ENCODE data around the gene RAD21L1.

RAD21L1 gene

DNA sequence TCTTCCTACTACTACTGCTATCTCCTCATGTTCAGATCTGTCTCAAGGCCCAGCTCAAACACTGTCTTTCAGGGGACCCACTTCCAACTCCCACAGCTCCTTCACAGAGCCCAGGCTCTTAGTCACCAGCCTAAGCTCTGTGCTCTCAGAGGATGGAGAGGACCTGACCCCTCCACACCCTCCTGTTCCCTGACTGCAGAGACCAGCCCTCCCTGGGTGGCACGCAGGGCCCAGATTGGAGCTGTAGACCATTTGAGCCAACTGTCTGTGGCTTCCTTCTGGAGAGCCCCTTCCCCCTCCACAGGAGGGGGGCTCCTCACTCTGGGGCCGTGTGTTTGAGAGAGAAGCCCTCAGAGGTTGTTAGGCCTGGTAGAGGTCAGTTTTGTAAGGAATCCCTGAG is 50.1 kb downstream of the RAD21L1 start:
- H3K27ac ChIP-seq (ENCODE audit: low read length) = no peak overlapping the region
- no peaks in the 10 kb centered on the region for H3K36me3 ChIP-seq (ENCODE audit: control insufficient read depth in 1 of 2, insufficient read depth in 2 of 2, low read length in 2 of 2)
- H3K9me3 ChIP-seq (ENCODE audit: control insufficient read depth in 1 of 2, low read length in 2 of 2) = no peaks in the 10 kb centered on the region
- peaks cover 0 to 5% of the 10 kb centered on the region in 2 donors for H3K4me1 ChIP-seq (ENCODE audit: control insufficient read depth in 1 of 2, insufficient read depth in 2 of 2, low read length in 2 of 2)
- H3K27me3 ChIP-seq (ENCODE audit: low read depth, low read length) = no peaks in the 10 kb centered on the region
- H3K4me3 ChIP-seq (ENCODE audit: low read depth in 1 of 2, low read length in 2 of 2) = no peak overlapping the region

DNA sequence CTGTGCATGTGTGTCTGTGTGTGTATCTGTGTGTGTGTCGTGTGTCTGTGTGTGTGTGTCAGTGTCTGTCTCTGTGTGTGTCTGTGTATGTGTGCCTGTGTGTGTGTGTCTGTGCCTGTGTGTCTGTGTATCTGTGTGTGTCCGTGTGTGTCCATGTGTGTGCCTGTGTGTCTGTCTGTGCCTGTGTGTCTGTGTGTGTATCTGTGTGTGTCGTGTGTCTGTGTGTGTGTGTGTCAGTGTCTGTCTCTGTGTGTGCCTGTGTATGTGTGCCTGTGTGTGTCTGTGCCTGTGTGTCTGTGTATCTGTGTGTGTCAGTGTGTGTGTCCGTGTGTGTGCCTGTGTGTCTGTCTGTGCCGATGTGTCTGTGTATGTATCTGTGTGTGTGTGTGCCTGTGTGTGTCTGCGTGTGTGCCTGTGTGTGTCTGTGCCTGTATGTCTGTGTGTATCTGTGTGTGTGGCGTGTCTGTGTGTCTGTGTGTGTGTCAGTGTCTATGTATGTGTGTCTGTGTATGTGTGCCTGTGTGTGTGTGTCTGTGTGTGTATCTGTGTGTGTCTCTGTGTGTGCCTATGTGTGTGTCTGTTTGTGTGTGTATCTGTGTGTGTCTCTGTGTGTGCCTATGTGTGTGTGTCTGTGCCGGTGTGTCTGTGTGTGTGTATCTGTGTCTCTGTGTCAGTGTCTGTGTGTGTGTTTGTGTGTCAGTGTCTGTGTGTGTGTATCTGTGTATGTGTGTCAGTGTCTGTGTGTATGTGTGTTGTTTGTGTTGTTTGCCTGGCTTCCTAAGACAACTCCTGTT is 51.9 kb downstream of the RAD21L1 start:
- Histone ChIP-seq H3K36me3 (ENCODE audit: control insufficient read depth in 1 of 2, insufficient read depth in 2 of 2, low read length in 2 of 2) (no peaks in the 10 kb centered on the region), H3K27ac (ENCODE audit: low read length) (no peak overlapping the region), H3K9me3 (ENCODE audit: control insufficient read depth in 1 of 2, low read length in 2 of 2) (no peaks in the 10 kb centered on the region), H3K4me1 (ENCODE audit: control insufficient read depth in 1 of 2, insufficient read depth in 2 of 2, low read length in 2 of 2) (peaks cover 0 to 8% of the 10 kb centered on the region in 2 donors), H3K4me3 (ENCODE audit: low read depth in 1 of 2, low read length in 2 of 2) (no peak overlapping the region), H3K27me3 (ENCODE audit: low read depth, low read length) (no peaks in the 10 kb centered on the region)

DNA sequence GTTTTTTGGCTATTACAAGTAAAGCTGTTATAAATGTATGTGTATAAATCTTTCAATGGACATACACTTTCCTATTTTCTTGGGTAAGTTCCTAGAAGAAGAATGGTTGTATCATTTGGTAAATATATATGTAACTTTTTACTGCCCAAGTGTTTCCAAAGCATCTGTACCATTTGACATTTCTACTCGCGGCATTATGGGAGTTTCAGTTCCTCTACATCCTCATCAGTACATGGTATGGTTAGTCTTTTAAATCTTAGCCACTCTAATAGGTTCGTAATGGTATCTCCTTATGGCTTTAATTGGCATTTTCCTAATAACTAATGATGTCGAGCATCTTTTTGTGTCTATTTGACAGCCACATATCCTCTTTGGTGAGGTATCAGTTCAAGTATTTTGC is 53.1 kb downstream of the RAD21L1 start:
- H3K4me1 ChIP-seq (ENCODE audit: control insufficient read depth in 1 of 2, insufficient read depth in 2 of 2, low read length in 2 of 2) = peaks cover 0 to 16% of the 10 kb centered on the region in 2 donors
- H3K27me3 ChIP-seq (ENCODE audit: low read depth, low read length) = no peaks in the 10 kb centered on the region
- no peaks in the 10 kb centered on the region for H3K9me3 ChIP-seq (ENCODE audit: control insufficient read depth in 1 of 2, low read length in 2 of 2)
- no peak overlapping the region for H3K4me3 ChIP-seq (ENCODE audit: low read depth in 1 of 2, low read length in 2 of 2)
- H3K27ac ChIP-seq (ENCODE audit: low read length) = no peak overlapping the region
- H3K36me3 ChIP-seq (ENCODE audit: control insufficient read depth in 1 of 2, insufficient read depth in 2 of 2, low read length in 2 of 2) = no peaks in the 10 kb centered on the region

DNA sequence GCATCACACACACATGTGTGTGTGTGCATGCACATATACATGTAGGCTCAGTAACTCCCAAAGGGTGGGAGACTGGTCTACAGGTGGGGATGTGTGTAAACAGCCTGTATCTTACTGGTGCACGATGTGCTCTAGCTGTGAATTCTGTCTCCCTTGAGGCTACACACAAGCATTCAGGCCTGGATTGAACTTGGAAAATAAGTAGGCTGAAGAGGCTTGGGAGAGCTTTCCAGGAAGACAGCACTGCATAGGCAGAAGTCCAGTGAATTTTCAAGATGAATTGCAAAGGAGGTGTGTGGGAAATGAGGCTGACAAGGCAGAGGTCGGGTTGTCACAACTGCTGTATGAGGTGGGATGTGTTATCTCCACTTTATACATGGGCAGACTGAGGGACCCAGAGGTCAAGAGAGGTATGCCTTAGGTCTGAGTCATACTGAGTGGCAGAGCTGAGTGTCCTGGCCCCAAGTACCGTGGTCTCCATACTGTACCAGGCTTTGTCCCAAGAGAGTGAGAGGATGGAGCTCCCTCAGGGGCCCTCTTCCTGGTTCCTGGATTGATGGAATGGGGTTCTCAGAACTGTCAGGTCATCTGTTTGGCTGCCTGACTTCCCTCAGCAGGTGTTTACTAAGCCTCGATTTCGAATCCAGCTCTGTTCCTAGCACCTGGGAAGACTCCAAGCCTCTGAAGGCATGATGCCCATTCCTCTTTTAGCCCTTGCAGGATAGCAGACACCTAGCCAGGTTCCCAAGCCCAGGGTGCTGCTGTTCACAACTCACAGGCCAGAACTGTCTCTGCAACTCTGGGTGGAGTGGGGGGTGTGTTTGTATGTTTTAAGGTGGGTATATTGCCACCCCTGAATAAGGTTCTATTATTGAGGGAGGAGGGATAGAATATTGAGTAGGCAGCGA is 54.6 kb downstream of the RAD21L1 start:
- H3K27ac ChIP-seq (ENCODE audit: low read length) = peak overlapping the region; percentile 1
- H3K27me3 ChIP-seq (ENCODE audit: low read depth, low read length) = no peaks in the 10 kb centered on the region
- H3K9me3 ChIP-seq (ENCODE audit: control insufficient read depth in 1 of 2, low read length in 2 of 2) = no peaks in the 10 kb centered on the region
- H3K4me1 ChIP-seq (ENCODE audit: control insufficient read depth in 1 of 2, insufficient read depth in 2 of 2, low read length in 2 of 2) = peaks cover 0 to 26% of the 10 kb centered on the region in 2 donors
- H3K36me3 ChIP-seq (ENCODE audit: control insufficient read depth in 1 of 2, insufficient read depth in 2 of 2, low read length in 2 of 2) = no peaks in the 10 kb centered on the region
- no peak overlapping the region for H3K4me3 ChIP-seq (ENCODE audit: low read depth in 1 of 2, low read length in 2 of 2)

DNA sequence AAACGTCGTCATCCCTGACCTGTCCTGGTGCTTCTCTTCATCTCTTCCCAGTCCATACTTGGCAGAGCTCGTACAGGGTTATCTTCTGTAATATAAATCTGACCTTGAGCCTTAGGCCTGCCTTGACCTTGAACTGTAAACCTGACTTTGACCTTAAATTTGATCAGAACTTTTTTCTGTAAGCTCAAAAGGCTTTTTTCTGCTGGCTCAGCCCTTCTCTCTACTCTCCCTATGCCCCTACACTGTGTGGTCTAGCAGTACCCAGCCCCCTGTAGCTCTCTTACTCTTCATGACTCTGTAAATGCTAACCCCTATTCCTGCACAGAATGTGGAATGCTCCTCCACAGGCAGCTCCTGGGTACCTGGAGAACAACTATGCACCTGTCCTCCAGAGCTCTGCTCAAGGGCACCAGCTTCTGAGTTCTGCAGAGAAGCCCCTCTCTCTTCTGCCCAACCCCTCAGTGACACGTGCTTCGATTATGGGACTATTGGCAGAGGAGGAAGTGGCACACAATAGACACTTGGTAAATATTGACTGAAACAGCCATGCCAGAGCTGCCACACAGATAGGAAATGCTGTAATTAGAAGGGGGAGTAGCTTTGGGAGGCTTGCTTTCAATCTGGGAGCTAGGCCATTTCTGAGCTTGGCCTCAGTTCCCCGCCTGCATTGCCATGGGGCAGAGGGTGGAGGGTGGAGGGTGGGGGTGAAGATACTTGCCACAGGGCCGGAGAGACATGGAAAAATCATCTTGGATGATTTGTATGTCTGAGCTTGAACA is 55.6 kb downstream of the RAD21L1 start:
- no peaks in the 10 kb centered on the region for H3K9me3 ChIP-seq (ENCODE audit: control insufficient read depth in 1 of 2, low read length in 2 of 2)
- no peak overlapping the region for H3K4me3 ChIP-seq (ENCODE audit: low read depth in 1 of 2, low read length in 2 of 2)
- peak overlapping the region; percentile 1 for H3K27ac ChIP-seq (ENCODE audit: low read length)
- no peaks in the 10 kb centered on the region for H3K36me3 ChIP-seq (ENCODE audit: control insufficient read depth in 1 of 2, insufficient read depth in 2 of 2, low read length in 2 of 2)
- peaks cover 0 to 30% of the 10 kb centered on the region in 2 donors for H3K4me1 ChIP-seq (ENCODE audit: control insufficient read depth in 1 of 2, insufficient read depth in 2 of 2, low read length in 2 of 2)
- H3K27me3 ChIP-seq (ENCODE audit: low read depth, low read length) = no peaks in the 10 kb centered on the region

DNA sequence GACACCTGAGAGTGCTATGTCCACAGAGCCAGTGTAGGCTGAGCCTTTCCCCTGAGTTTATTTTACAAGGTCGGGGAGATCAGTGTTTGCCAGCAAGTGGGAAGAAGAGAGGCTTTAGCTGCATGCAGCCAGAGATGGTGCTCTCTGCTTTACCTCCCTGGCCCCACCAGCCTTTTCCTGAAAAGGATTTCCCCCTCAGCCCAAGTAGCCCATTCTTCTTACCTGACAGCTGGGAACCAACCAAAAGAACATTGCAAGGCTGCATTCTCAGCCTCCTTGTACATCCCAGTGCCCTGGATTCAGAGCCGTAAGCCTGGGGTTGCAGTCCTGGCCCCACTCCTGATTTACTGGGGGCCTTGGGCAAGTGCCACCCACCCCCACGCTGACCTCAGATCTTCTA is 57.1 kb downstream of the RAD21L1 start:
- Histone ChIP-seq H3K27me3 (ENCODE audit: low read depth, low read length) (no peaks in the 10 kb centered on the region), H3K4me3 (ENCODE audit: low read depth in 1 of 2, low read length in 2 of 2) (no peak overlapping the region), H3K9me3 (ENCODE audit: control insufficient read depth in 1 of 2, low read length in 2 of 2) (no peaks in the 10 kb centered on the region), H3K27ac (ENCODE audit: low read length) (no peak overlapping the region), H3K36me3 (ENCODE audit: control insufficient read depth in 1 of 2, insufficient read depth in 2 of 2, low read length in 2 of 2) (no peaks in the 10 kb centered on the region), H3K4me1 (ENCODE audit: control insufficient read depth in 1 of 2, insufficient read depth in 2 of 2, low read length in 2 of 2) (peaks cover 0 to 32% of the 10 kb centered on the region in 2 donors)

DNA sequence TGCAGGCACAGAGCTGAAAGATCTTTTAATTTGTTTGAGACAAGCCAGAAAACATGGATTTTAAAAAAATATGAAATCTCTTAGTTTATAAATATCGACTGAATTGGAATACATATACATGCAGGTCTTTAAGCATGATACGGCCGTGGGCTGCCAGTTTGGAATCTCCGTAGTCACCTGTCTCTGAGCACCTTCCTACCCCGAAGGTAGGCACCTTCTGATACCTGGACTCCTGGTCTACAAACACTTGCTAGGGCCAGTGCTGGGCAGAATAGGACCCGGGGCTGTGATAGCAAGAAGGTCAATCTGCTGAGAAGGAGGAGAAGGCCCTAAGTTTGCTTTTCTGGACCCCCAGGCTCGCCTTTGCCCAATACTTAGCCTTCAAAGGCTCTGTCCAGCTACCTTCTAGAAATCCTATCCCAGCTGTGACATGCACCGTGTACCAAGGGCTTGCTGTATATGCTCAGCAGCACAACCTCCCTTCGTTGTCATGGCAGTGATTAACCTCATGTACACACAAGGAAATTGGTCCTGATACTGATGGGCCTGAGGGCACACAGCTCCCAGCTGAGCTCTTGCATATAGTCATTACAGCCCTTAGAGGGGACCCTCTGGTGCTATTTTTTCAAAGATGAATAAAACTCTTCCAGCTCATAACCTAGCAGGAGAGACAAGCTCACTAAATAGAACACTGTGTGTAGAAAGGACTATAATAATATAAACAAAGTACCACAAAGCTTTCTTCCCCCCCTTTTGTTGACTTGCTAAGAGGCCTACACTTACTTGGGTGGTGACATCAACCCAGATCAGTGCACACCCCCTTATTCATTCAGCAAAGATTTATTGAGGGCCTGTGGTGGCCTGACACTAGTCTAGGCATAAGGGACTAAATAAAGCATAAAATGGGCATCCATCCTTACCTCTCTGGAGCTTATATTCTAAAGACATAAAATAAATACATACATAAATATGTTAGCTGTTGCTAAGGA is 58.0 kb downstream of the RAD21L1 start:
- H3K27ac ChIP-seq (ENCODE audit: low read length) = no peak overlapping the region
- H3K4me3 ChIP-seq (ENCODE audit: low read depth in 1 of 2, low read length in 2 of 2) = no peak overlapping the region
- H3K36me3 ChIP-seq (ENCODE audit: control insufficient read depth in 1 of 2, insufficient read depth in 2 of 2, low read length in 2 of 2) = no peaks in the 10 kb centered on the region
- peaks cover 0 to 32% of the 10 kb centered on the region in 2 donors for H3K4me1 ChIP-seq (ENCODE audit: control insufficient read depth in 1 of 2, insufficient read depth in 2 of 2, low read length in 2 of 2)
- no peaks in the 10 kb centered on the region for H3K27me3 ChIP-seq (ENCODE audit: low read depth, low read length)
- no peaks in the 10 kb centered on the region for H3K9me3 ChIP-seq (ENCODE audit: control insufficient read depth in 1 of 2, low read length in 2 of 2)

DNA sequence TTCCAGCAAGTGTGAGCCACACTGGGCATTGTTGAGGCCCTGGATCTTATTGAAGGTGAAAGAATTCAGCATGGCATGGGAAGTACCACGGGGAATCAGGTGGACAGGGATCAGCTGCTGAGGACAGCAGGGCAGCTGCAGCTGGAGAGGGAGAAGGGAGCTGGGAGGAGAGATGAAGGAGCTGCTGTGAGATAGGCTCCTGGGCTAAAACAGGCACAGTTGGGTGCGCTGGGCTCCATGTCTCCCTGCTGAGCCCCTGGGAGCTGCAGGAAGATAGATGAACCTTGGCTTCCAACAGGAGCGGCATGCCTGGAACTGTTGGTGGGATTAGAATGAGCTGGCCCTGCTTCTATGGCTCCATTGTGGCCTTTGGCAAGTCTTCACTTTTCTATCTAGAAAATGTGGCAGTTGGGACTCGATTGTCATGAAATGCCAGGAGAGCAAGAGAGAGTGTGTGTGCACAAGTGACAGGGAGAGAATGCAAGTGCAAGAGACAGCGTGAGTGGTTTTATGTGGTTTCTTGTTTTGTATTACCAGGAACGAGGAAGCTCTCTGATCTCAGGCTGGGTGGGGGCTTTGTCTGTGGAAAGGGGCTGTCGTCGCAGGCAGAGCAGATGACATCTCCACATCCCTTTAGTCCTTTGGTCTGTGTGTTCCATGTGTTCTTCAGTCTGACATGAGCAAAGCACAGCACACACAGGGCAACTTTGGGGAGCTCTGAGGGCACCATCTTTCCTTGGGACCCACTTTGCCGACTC is 60.6 kb downstream of the RAD21L1 start:
- no peak overlapping the region for H3K4me3 ChIP-seq (ENCODE audit: low read depth in 1 of 2, low read length in 2 of 2)
- no peaks in the 10 kb centered on the region for H3K36me3 ChIP-seq (ENCODE audit: control insufficient read depth in 1 of 2, insufficient read depth in 2 of 2, low read length in 2 of 2)
- H3K27me3 ChIP-seq (ENCODE audit: low read depth, low read length) = no peaks in the 10 kb centered on the region
- no peaks in the 10 kb centered on the region for H3K9me3 ChIP-seq (ENCODE audit: control insufficient read depth in 1 of 2, low read length in 2 of 2)
- no peak overlapping the region for H3K27ac ChIP-seq (ENCODE audit: low read length)
- peaks cover 0 to 30% of the 10 kb centered on the region in 2 donors for H3K4me1 ChIP-seq (ENCODE audit: control insufficient read depth in 1 of 2, insufficient read depth in 2 of 2, low read length in 2 of 2)

DNA sequence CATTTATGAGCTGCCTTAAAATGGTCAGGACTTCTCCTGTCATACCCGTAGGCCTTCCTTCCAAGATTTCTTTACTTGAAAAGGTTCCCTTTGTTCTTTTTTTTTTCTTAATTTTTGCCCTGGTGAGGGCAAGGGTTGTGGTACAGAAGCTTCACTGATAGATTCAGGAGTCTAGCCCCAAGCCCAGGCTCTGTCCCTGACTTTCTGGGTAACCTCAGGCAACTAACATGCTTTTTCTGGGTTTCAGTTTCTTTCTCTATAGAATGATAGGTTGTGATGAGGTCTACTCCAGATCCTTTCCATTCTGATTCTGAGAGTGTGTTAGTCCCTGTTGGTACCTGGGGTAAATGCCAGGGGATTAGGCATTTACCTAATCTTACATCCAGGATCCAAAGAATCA is 61.5 kb downstream of the RAD21L1 start:
- no peaks in the 10 kb centered on the region for H3K27me3 ChIP-seq (ENCODE audit: low read depth, low read length)
- H3K4me1 ChIP-seq (ENCODE audit: control insufficient read depth in 1 of 2, insufficient read depth in 2 of 2, low read length in 2 of 2) = peaks cover 0 to 26% of the 10 kb centered on the region in 2 donors
- no peak overlapping the region for H3K27ac ChIP-seq (ENCODE audit: low read length)
- H3K9me3 ChIP-seq (ENCODE audit: control insufficient read depth in 1 of 2, low read length in 2 of 2) = no peaks in the 10 kb centered on the region
- H3K4me3 ChIP-seq (ENCODE audit: low read depth in 1 of 2, low read length in 2 of 2) = no peak overlapping the region
- no peaks in the 10 kb centered on the region for H3K36me3 ChIP-seq (ENCODE audit: control insufficient read depth in 1 of 2, insufficient read depth in 2 of 2, low read length in 2 of 2)

All from muscle layer of duodenum (tissue), 2 donors.